ENCODE measurements around the gene VSTM1.
"Not testable (repeated sequence)": the region's sequence is repeated elsewhere in the genome, so short reads cannot be mapped to it uniquely, and the experiment has no call there.

Gene VSTM1

GRCh38 chr19:54041969-54042606 is 21.6 kb downstream of the VSTM1 start:
- Histone ChIP-seq H3K4me1 (ENCODE audit: low read depth, poor library complexity, severe bottlenecking) (no peaks in the 10 kb centered on the region), H3K9ac (no peak overlapping the region), H4K20me1 (ENCODE audit: insufficient read depth) (no peaks in the 10 kb centered on the region), H3K4me3 (IDR thresholded peaks at IDR 0.05; ENCODE audit: insufficient read depth, low read depth, low read length) (no peak overlapping the region), H3K36me3 (ENCODE audit: insufficient read depth) (no peaks in the 10 kb centered on the region), H3K4me2 (no peak overlapping the region), H2AFZ (ENCODE audit: low read depth) (no peak overlapping the region), H3K27ac (no peak overlapping the region), H3K79me2 (ENCODE audit: insufficient read depth, low read depth) (no peaks in the 10 kb centered on the region), H3K27me3 (ENCODE audit: insufficient read depth, low read depth) (peaks cover 4% of the 10 kb centered on the region; the same call in 1 of the 2 replicates)
- no peak for TF ChIP-seq CTCF (conservative IDR thresholded peaks at IDR 0.05; ENCODE audit: low read depth, low read length)

GRCh38 chr19:54040003-54040402 is 23.7 kb downstream of the VSTM1 start:
- no peaks in the 10 kb centered on the region; the same call in 1 of the 2 replicates for H3K27me3 ChIP-seq (ENCODE audit: insufficient read depth, low read depth)
- H3K79me2 ChIP-seq (ENCODE audit: insufficient read depth, low read depth): no peaks in the 10 kb centered on the region
- H4K20me1 ChIP-seq (ENCODE audit: insufficient read depth): no peaks in the 10 kb centered on the region
- no peaks in the 10 kb centered on the region for H3K4me1 ChIP-seq (ENCODE audit: low read depth, poor library complexity, severe bottlenecking)
- H3K4me2 ChIP-seq: no peak overlapping the region
- no peak overlapping the region for H3K27ac ChIP-seq
- no peak overlapping the region for H3K9ac ChIP-seq
- H3K36me3 ChIP-seq (ENCODE audit: insufficient read depth): no peaks in the 10 kb centered on the region
- TF ChIP-seq CTCF (conservative IDR thresholded peaks at IDR 0.05; ENCODE audit: low read depth, low read length): no peak
- H3K4me3 ChIP-seq (IDR thresholded peaks at IDR 0.05; ENCODE audit: insufficient read depth, low read depth, low read length): no peak overlapping the region
- no peak overlapping the region for H2AFZ ChIP-seq (ENCODE audit: low read depth)

GRCh38 chr19:54036542-54036941 is 27.2 kb downstream of the VSTM1 start:
- not testable (repeated sequence) for H3K4me1 ChIP-seq (ENCODE audit: low read depth, poor library complexity, severe bottlenecking); H3K4me3 ChIP-seq (IDR thresholded peaks at IDR 0.05; ENCODE audit: insufficient read depth, low read depth, low read length); H3K36me3 ChIP-seq (ENCODE audit: insufficient read depth); H3K79me2 ChIP-seq (ENCODE audit: insufficient read depth, low read depth); H3K27ac ChIP-seq; H2AFZ ChIP-seq (ENCODE audit: low read depth); H3K9ac ChIP-seq; H3K4me2 ChIP-seq; H3K27me3 ChIP-seq (ENCODE audit: insufficient read depth, low read depth); H4K20me1 ChIP-seq (ENCODE audit: insufficient read depth)

- TF ChIP-seq CTCF (conservative IDR thresholded peaks at IDR 0.05; ENCODE audit: low read depth, low read length): no peak
- Histone ChIP-seq H3K9ac (no peak overlapping the region), H3K27ac (no peak overlapping the region), H2AFZ (ENCODE audit: low read depth) (no peak overlapping the region), H3K36me3 (ENCODE audit: insufficient read depth) (no peaks in the 10 kb centered on the region), H3K79me2 (ENCODE audit: insufficient read depth, low read depth) (no peaks in the 10 kb centered on the region), H4K20me1 (ENCODE audit: insufficient read depth) (no peaks in the 10 kb centered on the region), H3K4me2 (no peak overlapping the region), H3K4me3 (IDR thresholded peaks at IDR 0.05; ENCODE audit: insufficient read depth, low read depth, low read length) (no peak overlapping the region), H3K27me3 (ENCODE audit: insufficient read depth, low read depth) (no peaks in the 10 kb centered on the region; the same call in 1 of the 2 replicates), H3K4me1 (ENCODE audit: low read depth, poor library complexity, severe bottlenecking) (no peaks in the 10 kb centered on the region)
These were observed 28.2 kb downstream of the VSTM1 start for GRCh38 chr19:54035215-54036178.
